ENCODE measurements around the gene PZP. TPM values are rescaled to one million over a fixed set of nuclear protein-coding genes. Genes with fewer than 3 reads are reported as not detected.

Gene PZP
- total and polyA plus RNA-seq, 7 donors = 0.11 to 0.25 (median 0.17) TPM

GRCh38 chr12:9252256-9252655 is 44.1 kb upstream of the PZP start:
- H3K36me3 ChIP-seq (ENCODE audit: insufficient read depth in 1 of 2, low read depth in 1 of 2) = no peaks in the 10 kb centered on the region
- no peak for DNase-seq
- peaks cover 0 to 4% (median 0%) of the 10 kb centered on the region in 3 donors for H3K27me3 ChIP-seq (ENCODE audit: insufficient read depth in 3 of 3, low read length in 2 of 3)
- no peak for TF ChIP-seq CTCF (IDR thresholded peaks at IDR 0.05)
- no peaks in the 10 kb centered on the region for H3K4me1 ChIP-seq
- intact Hi-C loops (cut with DNase I) = no loop called here
- H3K27ac ChIP-seq = no peak overlapping the region
- no peaks in the 10 kb centered on the region for H3K9me3 ChIP-seq
- no peak overlapping the region for H3K4me3 ChIP-seq
- ATAC-seq = no peak

DNA sequence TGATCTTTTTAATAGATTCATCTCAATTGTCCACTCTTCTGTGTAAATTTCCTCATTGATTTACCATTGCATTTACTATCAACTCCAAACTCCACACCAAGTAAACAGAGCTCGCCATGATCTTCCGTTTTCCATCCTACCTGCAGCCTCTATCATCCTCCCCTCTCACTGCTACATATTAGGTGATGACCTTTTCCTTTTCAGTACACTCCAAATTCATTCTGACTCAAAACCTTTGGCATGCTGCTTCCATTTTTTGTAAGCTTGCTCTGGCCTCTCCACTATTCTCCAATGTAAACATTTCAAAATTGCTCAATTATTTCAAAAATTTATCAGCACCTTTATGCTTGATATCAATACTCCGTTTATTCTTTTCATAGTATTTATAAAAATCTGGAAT is 40.2 kb upstream of the PZP start:
- no peak overlapping the region for H3K27ac ChIP-seq
- no peaks in the 10 kb centered on the region for H3K9me3 ChIP-seq
- WGBS, 3 donors = 66 to 91% (median 75%) methylated on average over 3 of the region's 3 CpGs
- no peak for DNase-seq
- H3K4me3 ChIP-seq = no peak overlapping the region
- intact Hi-C loops (cut with DNase I) = no loop called here
- peaks cover 0 to 2% (median 0%) of the 10 kb centered on the region in 3 donors for H3K27me3 ChIP-seq (ENCODE audit: insufficient read depth in 3 of 3, low read length in 2 of 3)
- TF ChIP-seq CTCF (IDR thresholded peaks at IDR 0.05) = no peak
- H3K4me1 ChIP-seq = no peaks in the 10 kb centered on the region
- no peaks in the 10 kb centered on the region for H3K36me3 ChIP-seq (ENCODE audit: insufficient read depth in 1 of 2, low read depth in 1 of 2)
- ATAC-seq = no peak

DNA sequence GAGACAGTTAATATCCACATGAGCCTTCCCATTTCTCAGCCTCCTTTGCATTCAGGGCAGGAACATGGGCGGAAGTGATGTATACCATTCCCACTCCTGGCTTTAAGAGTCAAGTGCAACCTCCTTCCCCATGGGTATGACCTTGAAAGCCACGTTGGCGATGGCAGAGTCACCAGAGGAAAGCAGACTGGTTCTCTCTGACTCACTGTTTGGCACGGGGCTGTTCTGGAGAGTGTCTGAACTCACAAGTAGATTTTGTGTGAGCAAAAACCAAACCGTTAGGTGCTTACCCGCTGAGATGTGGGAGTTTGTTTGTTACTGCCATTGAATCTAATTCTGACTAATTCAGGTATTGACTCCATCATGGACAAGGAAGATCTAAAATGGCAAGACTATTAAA is 36.7 kb upstream of the PZP start:
- Histone ChIP-seq H3K4me1 (no peaks in the 10 kb centered on the region), H3K36me3 (ENCODE audit: insufficient read depth in 1 of 2, low read depth in 1 of 2) (no peaks in the 10 kb centered on the region), H3K9me3 (no peaks in the 10 kb centered on the region), H3K27ac (no peak overlapping the region), H3K4me3 (no peak overlapping the region), H3K27me3 (ENCODE audit: insufficient read depth in 3 of 3, low read length in 2 of 3) (peaks cover 0 to 2% (median 0%) of the 10 kb centered on the region in 3 donors)
- WGBS, 3 donors = 48 to 57% (median 52%) methylated on average over 6 of the region's 6 CpGs
- intact Hi-C loops (cut with DNase I) = no loop called here
- ATAC-seq = no peak
- TF ChIP-seq CTCF (IDR thresholded peaks at IDR 0.05) = no peak
- DNase-seq = peak in 1 of 2 donors; percentile 19

GRCh38 chr12:9243999-9244649 is 35.9 kb upstream of the PZP start:
- 69 to 83% (median 70%) methylated on average over 1 of the region's 1 CpG for WGBS, 3 donors
- Histone ChIP-seq H3K4me1 (no peaks in the 10 kb centered on the region), H3K27me3 (ENCODE audit: insufficient read depth in 3 of 3, low read length in 2 of 3) (peaks cover 0 to 2% (median 0%) of the 10 kb centered on the region in 3 donors), H3K36me3 (ENCODE audit: insufficient read depth in 1 of 2, low read depth in 1 of 2) (no peaks in the 10 kb centered on the region), H3K9me3 (no peaks in the 10 kb centered on the region), H3K4me3 (no peak overlapping the region), H3K27ac (peak overlapping the region; percentile 9)
- intact Hi-C loops (cut with DNase I) = no loop called here
- no peak for TF ChIP-seq CTCF (IDR thresholded peaks at IDR 0.05)
- ATAC-seq = no peak
- DNase-seq = no peak

DNA sequence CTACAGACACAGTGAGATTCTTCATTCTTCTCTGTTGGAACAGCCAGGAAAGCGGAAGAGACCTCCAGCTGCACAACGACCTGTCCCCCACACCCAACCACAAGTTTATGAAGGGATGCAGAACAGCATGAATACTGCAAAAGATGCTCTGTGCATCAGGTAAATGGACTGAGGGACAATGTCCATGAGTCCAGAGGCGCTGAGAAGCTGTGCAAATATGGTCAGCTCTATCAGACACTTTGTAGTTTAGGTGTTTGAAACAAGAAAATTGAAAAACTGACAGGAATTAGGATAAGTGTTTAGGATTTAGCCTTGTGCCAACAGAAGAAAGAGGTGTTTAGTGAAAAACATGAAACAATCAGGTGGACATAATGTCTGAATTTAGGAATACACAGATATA is 33.1 kb upstream of the PZP start:
- no peaks in the 10 kb centered on the region for H3K27me3 ChIP-seq (ENCODE audit: insufficient read depth in 3 of 3, low read length in 2 of 3)
- TF ChIP-seq CTCF (IDR thresholded peaks at IDR 0.05) = no peak
- H3K9me3 ChIP-seq = no peaks in the 10 kb centered on the region
- H3K36me3 ChIP-seq (ENCODE audit: insufficient read depth in 1 of 2, low read depth in 1 of 2) = no peaks in the 10 kb centered on the region
- no peaks in the 10 kb centered on the region for H3K4me1 ChIP-seq
- H3K27ac ChIP-seq = no peak overlapping the region
- 84 to 87% (median 86%) methylated on average over 3 of the region's 3 CpGs for WGBS, 3 donors
- intact Hi-C loops (cut with DNase I) = loop anchor here in 1 of 2 donors (2.0 kb wide), 1 partner anchor 126 kb away; the partner anchor contains the start of gene A2M
- H3K4me3 ChIP-seq = no peak overlapping the region
- ATAC-seq (no peak), DNase-seq (no peak)

Measured in psoas muscle (tissue), 8 donors.